Activated effector memory CD4-positive, alpha-beta T cell treated with Interleukin-2 at 50 U/mL for 16 hours (primary cell): ENCODE data around the gene UNC119B.

ENCODE experiments used
- DNase-seq: peaks from one replicate; pipeline ENCODE4 v3.0.0-alpha.2; 2020

The UNC119B gene

GRCh38 chr12:120688527-120689071 lies 21.7 kb upstream of the UNC119B start:
- no peak for DNase-seq

- DNase-seq: no peak
Observed at GRCh38 chr12:120689397-120690082, 20.7 kb upstream of the UNC119B start.

GRCh38 chr12:120690083-120690450 lies 20.2 kb upstream of the UNC119B start:
- DNase-seq: no peak

GRCh38 chr12:120690978-120691377 lies 19.3 kb upstream of the UNC119B start:
- DNase-seq: no peak

GRCh38 chr12:120692524-120693033 lies 17.7 kb upstream of the UNC119B start:
- no peak for DNase-seq

- DNase-seq: no peak
Observed at GRCh38 chr12:120693848-120694247, 16.4 kb upstream of the UNC119B start.

GRCh38 chr12:120696626-120697025 lies 13.6 kb upstream of the UNC119B start:
- DNase-seq: no peak

GRCh38 chr12:120697344-120697743 lies 12.9 kb upstream of the UNC119B start:
- DNase-seq: no peak

GRCh38 chr12:120698665-120699064 lies 11.6 kb upstream of the UNC119B start:
- DNase-seq: no peak

GRCh38 chr12:120699553-120699952 lies 10.7 kb upstream of the UNC119B start:
- no peak for DNase-seq

- no peak for DNase-seq
Observed at GRCh38 chr12:120700886-120701285, 9.4 kb upstream of the UNC119B start.

GRCh38 chr12:120702637-120703036 lies 7.6 kb upstream of the UNC119B start:
- no peak for DNase-seq

GRCh38 chr12:120703311-120703942 lies 6.8 kb upstream of the UNC119B start:
- DNase-seq: no peak

- DNase-seq: no peak
Observed at GRCh38 chr12:120705618-120706017, 4.6 kb upstream of the UNC119B start.

GRCh38 chr12:120706029-120706428 lies 4.2 kb upstream of the UNC119B start:
- no peak for DNase-seq

- no peak for DNase-seq
Observed at GRCh38 chr12:120708651-120709050, 1.6 kb upstream of the UNC119B start.

- DNase-seq: no peak
Observed at GRCh38 chr12:120710805-120711296, 593 bp downstream of the UNC119B start.

GRCh38 chr12:120711411-120711810 lies 1.2 kb downstream of the UNC119B start:
- no peak for DNase-seq

GRCh38 chr12:120712610-120713009 lies 2.4 kb downstream of the UNC119B start:
- no peak for DNase-seq

- DNase-seq: peak; percentile 38
Observed at GRCh38 chr12:120713861-120714482, 3.7 kb downstream of the UNC119B start.

- DNase-seq: no peak
Observed at GRCh38 chr12:120718055-120718454, 7.8 kb downstream of the UNC119B start.

- no peak for DNase-seq
Observed at GRCh38 chr12:120719072-120719471, 8.8 kb downstream of the UNC119B start.

GRCh38 chr12:120719496-120720233 lies 9.4 kb downstream of the UNC119B start:
- DNase-seq: no peak
